HepG2 (cell line): ENCODE results near the gene P2RY11. TPM values are rescaled to one million over a fixed set of nuclear protein-coding genes. Genes with fewer than 3 reads are reported as not detected.

ENCODE experiments used
- BRCA1 ChIP-seq: sonication (generic); formaldehyde crosslinking; IDR thresholded peaks from 2 replicates; pipeline ENCODE4 v1.4.0; 2020; ENCODE audit warnings: missing genetic modification reagents
- CHCHD3 ChIP-seq: sonication (generic); formaldehyde crosslinking; IDR thresholded peaks from 2 replicates; pipeline ENCODE4 v1.8.0; 2022; ENCODE audit warnings: mild to moderate bottlenecking, missing genetic modification reagents, moderate library complexity
- ESRRA ChIP-seq: sonication (generic); formaldehyde crosslinking; IDR thresholded peaks from 2 replicates; pipeline ENCODE4 v1.5.1; 2020; ENCODE audit warnings: mild to moderate bottlenecking, low read depth, missing genetic modification reagents
- IKZF1 ChIP-seq: fragments of 450-650 bp; IDR thresholded peaks from 2 replicates; pipeline ENCODE4 v1.7.1; 2016
- IRX3 ChIP-seq: sonication (generic); formaldehyde crosslinking; IDR thresholded peaks from 2 replicates; pipeline ENCODE4 v1.8.1; 2023; ENCODE audit warnings: mild to moderate bottlenecking, low read depth, missing genetic modification reagents, borderline replicate concordance
- NR2F2 ChIP-seq: IDR thresholded peaks from 2 replicates; pipeline ENCODE4 v1.6.1; 2012; ENCODE audit warnings: low read depth, inconsistent platforms, borderline replicate concordance
- POGZ ChIP-seq: sonication (generic); formaldehyde crosslinking; IDR thresholded peaks from 2 replicates; pipeline ENCODE4 v1.4.0; 2020; ENCODE audit warnings: mild to moderate bottlenecking, missing genetic modification reagents
- TGIF2 ChIP-seq: IDR thresholded peaks from 2 replicates; pipeline ENCODE4 v1.6.1; 2016; ENCODE audit warnings: control low read depth, missing compliant biosample characterization
- WIZ ChIP-seq: sonication (generic); formaldehyde crosslinking; IDR thresholded peaks from 2 replicates; pipeline ENCODE4 v1.5.1; 2020; ENCODE audit warnings: mild to moderate bottlenecking, missing genetic modification reagents
- ZBTB3 ChIP-seq: sonication (generic); formaldehyde crosslinking; IDR thresholded peaks from 2 replicates; pipeline ENCODE4 v1.4.0; 2020; ENCODE audit warnings: low read depth, mild to moderate bottlenecking, moderate library complexity, missing genetic modification reagents, borderline replicate concordance
- ZBTB38 ChIP-seq: sonication (generic); formaldehyde crosslinking; IDR thresholded peaks from 2 replicates; pipeline ENCODE4 v1.5.1; 2020; ENCODE audit warnings: mild to moderate bottlenecking, missing genetic modification reagents
- ZNF121 ChIP-seq: sonication (generic); formaldehyde crosslinking; IDR thresholded peaks from 2 replicates; pipeline ENCODE4 v1.5.0; 2020; ENCODE audit warnings: mild to moderate bottlenecking, missing genetic modification reagents
- ZNF331 ChIP-seq: sonication (generic); formaldehyde crosslinking; IDR thresholded peaks from 2 replicates; pipeline ENCODE4 v1.4.0; 2020; ENCODE audit warnings: missing genetic modification reagents
- ZNF484 ChIP-seq: sonication (generic); formaldehyde crosslinking; IDR thresholded peaks from 2 replicates; pipeline ENCODE4 v1.5.1; 2020; ENCODE audit warnings: mild to moderate bottlenecking, low read depth, missing genetic modification reagents, borderline replicate concordance
- ZNF572 ChIP-seq: sonication (generic); formaldehyde crosslinking; IDR thresholded peaks from 2 replicates; pipeline ENCODE4 v1.5.1; 2020; ENCODE audit warnings: mild to moderate bottlenecking, missing genetic modification reagents
- ZNF761 ChIP-seq: sonication (generic); formaldehyde crosslinking; conservative IDR thresholded peaks from 2 replicates; pipeline ENCODE4 v1.4.0; 2020; ENCODE audit warnings: mild to moderate bottlenecking, missing genetic modification reagents
- polyA plus RNA-seq, 8 experiments: library from polyadenylated mRNA; depleted of rRNA in 3 of 8; stranded (reverse) in 7 of 8; unstranded in 1 of 8; fragments of >200 nt; fragmentation: Illumina TruSeq in 4 of 8; extraction: Trizol in 4 of 8; gene quantifications; 2 replicates each; pipeline versions ENCODE4 v1.2.1 to v1.2.3, GENCODE V29; 2011 to 2016; ENCODE audit warnings: low read depth in 4 of 8, missing spikeins in 1 of 8, mixed read lengths in 1 of 8; ENCODE audit not compliant: insufficient read depth in 1 of 8
- total RNA-seq, 5 experiments: library from RNA; depleted of rRNA; stranded (reverse); fragments of >200 nt; fragmentation: Illumina TruSeq; extraction: Trizol; gene quantifications; 2 replicates each; pipeline ENCODE4 v1.2.3, GENCODE V29; 2016; ENCODE audit warnings: low read depth in 1 of 5
- TF ChIP-seq, protein P1 (sequence below): sonication (generic); formaldehyde crosslinking; IDR thresholded peaks from 2 replicates; pipeline ENCODE4 v1.4.0; 2020; ENCODE audit warnings: mild to moderate bottlenecking, missing genetic modification reagents
- TF ChIP-seq, protein P2 (sequence below): sonication (generic); formaldehyde crosslinking; IDR thresholded peaks from 2 replicates; pipeline ENCODE4 v1.5.0; 2020; ENCODE audit warnings: missing genetic modification reagents
- TF ChIP-seq, protein P3 (sequence below): sonication (generic); formaldehyde crosslinking; IDR thresholded peaks from 2 replicates; pipeline ENCODE4 v1.4.0; 2020; ENCODE audit warnings: missing genetic modification reagents
- TF ChIP-seq, protein P4 (sequence below): sonication (generic); formaldehyde crosslinking; IDR thresholded peaks from 2 replicates; pipeline ENCODE4 v1.8.1; 2023; ENCODE audit warnings: mild to moderate bottlenecking, missing genetic modification reagents, borderline replicate concordance
- TF ChIP-seq, protein P5 (sequence below): sonication (generic); formaldehyde crosslinking; IDR thresholded peaks from 2 replicates; pipeline ENCODE4 v1.8.1; 2023; ENCODE audit warnings: mild to moderate bottlenecking, missing genetic modification reagents
- TF ChIP-seq, protein P6 (sequence below): IDR thresholded peaks from 2 replicates; pipeline ENCODE4 v1.6.1; 2012; ENCODE audit warnings: low read depth, low read length, improper control_type of control experiment

P2RY11 gene
- total and polyA plus RNA-seq, 2 of the 13 experiments (the other 11 are each of a cell fraction or from before 2014, with no cell fraction given): 4.0 to 7.8 TPM

DNA sequence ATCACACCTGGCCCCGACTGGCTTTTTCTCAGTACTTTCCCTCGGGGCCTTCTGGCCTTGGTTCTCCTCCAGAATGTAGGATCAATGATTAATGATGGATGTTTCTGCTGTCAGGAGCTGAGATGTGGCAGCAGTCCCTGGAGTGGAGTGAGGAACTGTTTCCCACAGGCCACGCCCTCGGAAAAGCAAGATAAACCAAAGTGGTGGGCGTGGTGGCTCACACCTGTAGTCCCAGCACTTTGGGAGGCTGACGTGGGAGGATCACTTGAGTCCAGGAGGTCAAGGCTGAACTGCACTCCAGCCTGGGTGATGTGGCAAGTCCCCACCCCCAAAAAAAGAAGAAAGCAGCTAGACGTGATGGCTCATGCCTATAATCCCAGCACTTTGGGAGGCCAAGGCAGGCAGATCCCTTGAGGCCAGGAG, 32.5 kb upstream of the P2RY11 start (continued):
- no peak for TF ChIP-seq ZBTB3
- no peak for TF ChIP-seq TGIF2 (CRISPR knock-in tag)
- TF ChIP-seq ZNF572 (CRISPR knock-in tag): no peak
- 0 out of 2 replicates have a peak, but pooled peaks have one; percentile 15 for TF ChIP-seq POGZ
- TF ChIP-seq ZNF761 (CRISPR knock-in tag): no peak
- TF ChIP-seq, protein P1, sequence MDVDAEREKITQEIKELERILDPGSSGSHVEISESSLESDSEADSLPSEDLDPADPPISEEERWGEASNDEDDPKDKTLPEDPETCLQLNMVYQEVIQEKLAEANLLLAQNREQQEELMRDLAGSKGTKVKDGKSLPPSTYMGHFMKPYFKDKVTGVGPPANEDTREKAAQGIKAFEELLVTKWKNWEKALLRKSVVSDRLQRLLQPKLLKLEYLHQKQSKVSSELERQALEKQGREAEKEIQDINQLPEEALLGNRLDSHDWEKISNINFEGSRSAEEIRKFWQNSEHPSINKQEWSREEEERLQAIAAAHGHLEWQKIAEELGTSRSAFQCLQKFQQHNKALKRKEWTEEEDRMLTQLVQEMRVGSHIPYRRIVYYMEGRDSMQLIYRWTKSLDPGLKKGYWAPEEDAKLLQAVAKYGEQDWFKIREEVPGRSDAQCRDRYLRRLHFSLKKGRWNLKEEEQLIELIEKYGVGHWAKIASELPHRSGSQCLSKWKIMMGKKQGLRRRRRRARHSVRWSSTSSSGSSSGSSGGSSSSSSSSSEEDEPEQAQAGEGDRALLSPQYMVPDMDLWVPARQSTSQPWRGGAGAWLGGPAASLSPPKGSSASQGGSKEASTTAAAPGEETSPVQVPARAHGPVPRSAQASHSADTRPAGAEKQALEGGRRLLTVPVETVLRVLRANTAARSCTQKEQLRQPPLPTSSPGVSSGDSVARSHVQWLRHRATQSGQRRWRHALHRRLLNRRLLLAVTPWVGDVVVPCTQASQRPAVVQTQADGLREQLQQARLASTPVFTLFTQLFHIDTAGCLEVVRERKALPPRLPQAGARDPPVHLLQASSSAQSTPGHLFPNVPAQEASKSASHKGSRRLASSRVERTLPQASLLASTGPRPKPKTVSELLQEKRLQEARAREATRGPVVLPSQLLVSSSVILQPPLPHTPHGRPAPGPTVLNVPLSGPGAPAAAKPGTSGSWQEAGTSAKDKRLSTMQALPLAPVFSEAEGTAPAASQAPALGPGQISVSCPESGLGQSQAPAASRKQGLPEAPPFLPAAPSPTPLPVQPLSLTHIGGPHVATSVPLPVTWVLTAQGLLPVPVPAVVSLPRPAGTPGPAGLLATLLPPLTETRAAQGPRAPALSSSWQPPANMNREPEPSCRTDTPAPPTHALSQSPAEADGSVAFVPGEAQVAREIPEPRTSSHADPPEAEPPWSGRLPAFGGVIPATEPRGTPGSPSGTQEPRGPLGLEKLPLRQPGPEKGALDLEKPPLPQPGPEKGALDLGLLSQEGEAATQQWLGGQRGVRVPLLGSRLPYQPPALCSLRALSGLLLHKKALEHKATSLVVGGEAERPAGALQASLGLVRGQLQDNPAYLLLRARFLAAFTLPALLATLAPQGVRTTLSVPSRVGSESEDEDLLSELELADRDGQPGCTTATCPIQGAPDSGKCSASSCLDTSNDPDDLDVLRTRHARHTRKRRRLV: no peak
- TF ChIP-seq, protein P2, sequence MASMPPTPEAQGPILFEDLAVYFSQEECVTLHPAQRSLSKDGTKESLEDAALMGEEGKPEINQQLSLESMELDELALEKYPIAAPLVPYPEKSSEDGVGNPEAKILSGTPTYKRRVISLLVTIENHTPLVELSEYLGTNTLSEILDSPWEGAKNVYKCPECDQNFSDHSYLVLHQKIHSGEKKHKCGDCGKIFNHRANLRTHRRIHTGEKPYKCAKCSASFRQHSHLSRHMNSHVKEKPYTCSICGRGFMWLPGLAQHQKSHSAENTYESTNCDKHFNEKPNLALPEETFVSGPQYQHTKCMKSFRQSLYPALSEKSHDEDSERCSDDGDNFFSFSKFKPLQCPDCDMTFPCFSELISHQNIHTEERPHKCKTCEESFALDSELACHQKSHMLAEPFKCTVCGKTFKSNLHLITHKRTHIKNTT (CRISPR knock-in tag): no peak
- no peak for TF ChIP-seq CHCHD3 (CRISPR knock-in tag)
- no peak for TF ChIP-seq WIZ (CRISPR knock-in tag)
- TF ChIP-seq NR2F2: no peak
- no peak for TF ChIP-seq IRX3 (CRISPR knock-in tag)
- TF ChIP-seq, protein P3, sequence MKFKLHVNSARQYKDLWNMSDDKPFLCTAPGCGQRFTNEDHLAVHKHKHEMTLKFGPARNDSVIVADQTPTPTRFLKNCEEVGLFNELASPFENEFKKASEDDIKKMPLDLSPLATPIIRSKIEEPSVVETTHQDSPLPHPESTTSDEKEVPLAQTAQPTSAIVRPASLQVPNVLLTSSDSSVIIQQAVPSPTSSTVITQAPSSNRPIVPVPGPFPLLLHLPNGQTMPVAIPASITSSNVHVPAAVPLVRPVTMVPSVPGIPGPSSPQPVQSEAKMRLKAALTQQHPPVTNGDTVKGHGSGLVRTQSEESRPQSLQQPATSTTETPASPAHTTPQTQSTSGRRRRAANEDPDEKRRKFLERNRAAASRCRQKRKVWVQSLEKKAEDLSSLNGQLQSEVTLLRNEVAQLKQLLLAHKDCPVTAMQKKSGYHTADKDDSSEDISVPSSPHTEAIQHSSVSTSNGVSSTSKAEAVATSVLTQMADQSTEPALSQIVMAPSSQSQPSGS (CRISPR knock-in tag): no peak
- no peak for TF ChIP-seq ZNF484
- TF ChIP-seq, protein P4, sequence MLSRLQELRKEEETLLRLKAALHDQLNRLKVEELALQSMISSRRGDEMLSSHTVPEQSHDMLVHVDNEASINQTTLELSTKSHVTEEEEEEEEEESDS (CRISPR knock-in tag): no peak
- no peak for TF ChIP-seq BRCA1 (CRISPR knock-in tag)
- TF ChIP-seq ZNF121 (CRISPR knock-in tag): peak; percentile 55; the same call in 1 of the 2 replicates
- TF ChIP-seq IKZF1: no peak
- TF ChIP-seq ZBTB38 (CRISPR knock-in tag): no peak
- TF ChIP-seq, protein P5, sequence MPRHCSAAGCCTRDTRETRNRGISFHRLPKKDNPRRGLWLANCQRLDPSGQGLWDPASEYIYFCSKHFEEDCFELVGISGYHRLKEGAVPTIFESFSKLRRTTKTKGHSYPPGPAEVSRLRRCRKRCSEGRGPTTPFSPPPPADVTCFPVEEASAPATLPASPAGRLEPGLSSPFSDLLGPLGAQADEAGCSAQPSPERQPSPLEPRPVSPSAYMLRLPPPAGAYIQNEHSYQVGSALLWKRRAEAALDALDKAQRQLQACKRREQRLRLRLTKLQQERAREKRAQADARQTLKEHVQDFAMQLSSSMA (CRISPR knock-in tag): no peak
- TF ChIP-seq ESRRA (CRISPR knock-in tag): no peak
- TF ChIP-seq, protein P6, sequence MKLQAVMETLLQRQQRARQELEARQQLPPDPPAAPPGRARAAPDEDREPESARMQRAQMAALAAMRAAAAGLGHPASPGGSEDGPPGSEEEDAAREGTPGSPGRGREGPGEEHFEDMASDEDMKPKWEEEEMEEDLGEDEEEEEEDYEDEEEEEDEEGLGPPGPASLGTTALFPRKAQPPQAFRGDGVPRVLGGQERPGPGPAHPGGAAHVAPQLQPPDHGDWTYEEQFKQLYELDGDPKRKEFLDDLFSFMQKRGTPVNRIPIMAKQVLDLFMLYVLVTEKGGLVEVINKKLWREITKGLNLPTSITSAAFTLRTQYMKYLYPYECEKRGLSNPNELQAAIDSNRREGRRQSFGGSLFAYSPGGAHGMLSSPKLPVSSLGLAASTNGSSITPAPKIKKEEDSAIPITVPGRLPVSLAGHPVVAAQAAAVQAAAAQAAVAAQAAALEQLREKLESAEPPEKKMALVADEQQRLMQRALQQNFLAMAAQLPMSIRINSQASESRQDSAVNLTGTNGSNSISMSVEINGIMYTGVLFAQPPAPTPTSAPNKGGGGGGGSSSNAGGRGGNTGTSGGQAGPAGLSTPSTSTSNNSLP: no peak
- peak; percentile 25; the same call in 1 of the 2 replicates for TF ChIP-seq ZNF331 (CRISPR knock-in tag)
